ENCODE data around the gene WDR70. TPM values are rescaled to one million over a fixed set of nuclear protein-coding genes. Genes with fewer than 3 reads are reported as not detected.
"Not testable (repeated sequence)": the region's sequence is repeated elsewhere in the genome, so short reads cannot be mapped to it uniquely, and the experiment has no call there.

The WDR70 gene
- total and polyA plus RNA-seq, 2 of the 8 experiments (the other 6 are each of a cell fraction or from before 2014, with no cell fraction given) = 10.6 to 37.4 TPM

- H2BK120ac ChIP-seq (replicated peaks; ENCODE audit: low read depth, low read length); H3K27ac ChIP-seq (ENCODE audit: low read depth, low read length); H2BK12ac ChIP-seq (ENCODE audit: low read depth, low read length); H3K4me2 ChIP-seq (ENCODE audit: insufficient read depth in 1 of 2, low read depth in 2 of 2, low read length in 2 of 2); H2BK15ac ChIP-seq (ENCODE audit: low read length); FAIRE-seq; H3K18ac ChIP-seq (ENCODE audit: extremely low read depth, low read length); H3K27me3 ChIP-seq (replicated peaks in 1 of 4; ENCODE audit: control insufficient read depth in 3 of 4, extremely low read depth in 1 of 4, insufficient read depth in 3 of 4, low read length in 3 of 4); H3K56ac ChIP-seq (replicated peaks; ENCODE audit: insufficient read length, low read depth, low read length); POLR2A ChIA-PET (ENCODE audit: partially characterized antibody); H3K4me3 ChIP-seq (ENCODE audit: extremely low read depth in 1 of 4, insufficient read depth in 2 of 4, low read depth in 3 of 4, low read length in 4 of 4); H3K36me3 ChIP-seq (ENCODE audit: control insufficient read depth in 2 of 4, insufficient read depth in 4 of 4, low read length in 3 of 4); H3K79me1 ChIP-seq (ENCODE audit: low read depth, low read length); H4K5ac ChIP-seq (ENCODE audit: insufficient read length, low read depth, low read length); H3K23me2 ChIP-seq (ENCODE audit: low read depth, low read length); H4K20me1 ChIP-seq (replicated peaks in 1 of 2; ENCODE audit: control insufficient read depth in 1 of 2, insufficient read depth in 2 of 2, low read length in 2 of 2); H2BK20ac ChIP-seq (ENCODE audit: low read length); H3K14ac ChIP-seq (ENCODE audit: insufficient read length); H2AK5ac ChIP-seq (ENCODE audit: low read depth, low read length); H3K23ac ChIP-seq (ENCODE audit: insufficient read length); H4K8ac ChIP-seq (ENCODE audit: extremely low read depth, insufficient read depth, low read length); H4K91ac ChIP-seq (replicated peaks; ENCODE audit: insufficient read length, low read length); H3K9ac ChIP-seq (replicated peaks in 1 of 4; ENCODE audit: extremely low read depth in 1 of 4, low read depth in 3 of 4, low read length in 3 of 4); H3K9me3 ChIP-seq (ENCODE audit: insufficient read depth in 2 of 2, low read depth in 1 of 2, low read length in 1 of 2); H2AFZ ChIP-seq (ENCODE audit: low read length); DNase-seq (ENCODE audit: low read depth in 1 of 2, low spot score in 2 of 2); H2BK5ac ChIP-seq (ENCODE audit: low read depth, low read length); H3K79me2 ChIP-seq (ENCODE audit: control insufficient read depth in 1 of 2, insufficient read depth in 2 of 2, low read length in 2 of 2); H3K4ac ChIP-seq (replicated peaks; ENCODE audit: insufficient read length, low read depth, low read length); H3K4me1 ChIP-seq (replicated peaks in 1 of 4; ENCODE audit: control insufficient read depth in 3 of 4, insufficient read depth in 4 of 4, low read length in 3 of 4); CTCF ChIA-PET (ENCODE audit: partially characterized antibody): not testable (repeated sequence)
- 93% methylated on average over 2 of the region's 2 CpGs; no CpG with 5 or more reads in 1 of the 2 experiments for WGBS, 2 experiments (ENCODE audit: extremely low coverage in 1 of 2, insufficient coverage in 1 of 2, insufficient read length in 1 of 2, insufficient replicate concordance in 2 of 2, low coverage in 1 of 2, low lambda C conversion rate in 2 of 2, missing lambda C conversion rate in 1 of 2)
Measured at GRCh38 chr5:37464581-37464980, 85.5 kb downstream of the WDR70 start.

GRCh38 chr5:37469383-37469782 is 90.3 kb downstream of the WDR70 start:
- H2AK5ac ChIP-seq (ENCODE audit: low read depth, low read length); H2BK12ac ChIP-seq (ENCODE audit: low read depth, low read length); FAIRE-seq; H2AFZ ChIP-seq (ENCODE audit: low read length); H3K4me2 ChIP-seq (ENCODE audit: insufficient read depth in 1 of 2, low read depth in 2 of 2, low read length in 2 of 2); H3K56ac ChIP-seq (replicated peaks; ENCODE audit: insufficient read length, low read depth, low read length); H4K5ac ChIP-seq (ENCODE audit: insufficient read length, low read depth, low read length); H3K27me3 ChIP-seq (replicated peaks in 1 of 4; ENCODE audit: control insufficient read depth in 3 of 4, extremely low read depth in 1 of 4, insufficient read depth in 3 of 4, low read length in 3 of 4); H3K27ac ChIP-seq (ENCODE audit: low read depth, low read length); H3K23me2 ChIP-seq (ENCODE audit: low read depth, low read length); H3K79me2 ChIP-seq (ENCODE audit: control insufficient read depth in 1 of 2, insufficient read depth in 2 of 2, low read length in 2 of 2); H2BK5ac ChIP-seq (ENCODE audit: low read depth, low read length); H4K8ac ChIP-seq (ENCODE audit: extremely low read depth, insufficient read depth, low read length); H3K36me3 ChIP-seq (ENCODE audit: control insufficient read depth in 2 of 4, insufficient read depth in 4 of 4, low read length in 3 of 4); H3K9ac ChIP-seq (replicated peaks in 1 of 4; ENCODE audit: extremely low read depth in 1 of 4, low read depth in 3 of 4, low read length in 3 of 4); H3K23ac ChIP-seq (ENCODE audit: insufficient read length); H3K79me1 ChIP-seq (ENCODE audit: low read depth, low read length); H2BK15ac ChIP-seq (ENCODE audit: low read length); H3K4me1 ChIP-seq (replicated peaks in 1 of 4; ENCODE audit: control insufficient read depth in 3 of 4, insufficient read depth in 4 of 4, low read length in 3 of 4); H4K20me1 ChIP-seq (replicated peaks in 1 of 2; ENCODE audit: control insufficient read depth in 1 of 2, insufficient read depth in 2 of 2, low read length in 2 of 2); H4K91ac ChIP-seq (replicated peaks; ENCODE audit: insufficient read length, low read length); H3K18ac ChIP-seq (ENCODE audit: extremely low read depth, low read length); H3K14ac ChIP-seq (ENCODE audit: insufficient read length); H2BK120ac ChIP-seq (replicated peaks; ENCODE audit: low read depth, low read length); H3K4me3 ChIP-seq (ENCODE audit: extremely low read depth in 1 of 4, insufficient read depth in 2 of 4, low read depth in 3 of 4, low read length in 4 of 4); H2BK20ac ChIP-seq (ENCODE audit: low read length); POLR2A ChIA-PET (ENCODE audit: partially characterized antibody); H3K4ac ChIP-seq (replicated peaks; ENCODE audit: insufficient read length, low read depth, low read length); DNase-seq (ENCODE audit: low read depth in 1 of 2, low spot score in 2 of 2): not testable (repeated sequence)
- 96% methylated on average over 1 of the region's 1 CpG; no CpG with 5 or more reads in 1 of the 2 experiments for WGBS, 2 experiments (ENCODE audit: extremely low coverage in 1 of 2, insufficient coverage in 1 of 2, insufficient read length in 1 of 2, insufficient replicate concordance in 2 of 2, low coverage in 1 of 2, low lambda C conversion rate in 2 of 2, missing lambda C conversion rate in 1 of 2)
- peaks cover 5 to 10% of the 10 kb centered on the region in 2 experiments; a peak in 2 of 4 replicates for H3K9me3 ChIP-seq (ENCODE audit: insufficient read depth in 2 of 2, low read depth in 1 of 2, low read length in 1 of 2)
- CTCF ChIA-PET (ENCODE audit: partially characterized antibody) = interaction anchor here (0.9 kb wide), 1 partner anchor 254 kb away, joined by 3 read pairs; no protein-coding TSS in a partner anchor
